GM18909 (cell line): ENCODE data around the gene TXN2.
"Not testable (repeated sequence)": the region's sequence is repeated elsewhere in the genome, so short reads cannot be mapped to it uniquely, and the experiment has no call there.

ENCODE experiments used
- ATAC-seq: cut with Tn5 transposase; IDR thresholded peaks from one replicate; pipeline ENCODE4 v1.9.1; 2021; ENCODE audit warnings: mild to moderate bottlenecking; ENCODE audit not compliant: unreplicated experiment, poor library complexity

Gene TXN2

GRCh38 chr22:36433318-36434231 is 47.9 kb downstream of the TXN2 start:
- ATAC-seq = no peak

DNA sequence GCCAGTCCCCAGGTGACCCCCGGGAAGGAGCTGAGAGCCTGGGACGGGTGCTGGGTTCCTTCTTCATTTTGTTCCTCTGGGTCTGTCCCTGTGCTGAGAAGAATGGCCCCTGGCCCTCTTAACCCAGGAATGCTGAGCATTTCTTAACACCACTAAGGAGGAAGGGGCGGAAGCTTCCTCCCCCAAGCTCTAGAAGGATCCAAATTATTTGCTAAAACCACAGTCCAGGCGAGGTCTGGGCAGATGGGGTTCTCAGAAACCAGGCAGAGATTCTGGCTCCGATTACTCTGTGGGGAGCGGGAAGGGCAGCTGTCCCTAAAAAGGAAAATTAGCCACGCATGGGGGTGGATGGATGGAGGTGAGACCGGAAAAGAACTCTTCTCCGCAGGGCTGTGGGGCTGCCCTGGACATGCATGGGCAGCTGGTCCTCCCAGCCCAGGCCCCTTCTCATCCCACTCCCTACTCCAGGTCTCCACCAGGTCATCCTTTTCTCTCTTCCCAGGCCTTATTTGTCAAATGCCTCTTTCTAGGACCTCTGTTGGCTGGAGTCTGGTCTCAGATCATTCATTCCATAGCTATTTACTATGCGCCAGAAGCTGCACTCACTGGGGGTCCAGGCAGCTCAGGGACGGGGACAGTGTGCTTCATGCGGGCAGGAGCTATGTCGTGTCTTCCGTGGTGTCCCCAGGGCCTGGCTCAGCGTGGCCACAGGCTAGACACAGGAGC is 48.7 kb downstream of the TXN2 start:
- ATAC-seq = no peak

GRCh38 chr22:36431977-36432376 is 49.5 kb downstream of the TXN2 start:
- ATAC-seq = no peak

- ATAC-seq = no peak
Measured at GRCh38 chr22:36430863-36431262, 50.6 kb downstream of the TXN2 start.

GRCh38 chr22:36427952-36428351 is 53.5 kb downstream of the TXN2 start:
- ATAC-seq = not testable (repeated sequence)

DNA sequence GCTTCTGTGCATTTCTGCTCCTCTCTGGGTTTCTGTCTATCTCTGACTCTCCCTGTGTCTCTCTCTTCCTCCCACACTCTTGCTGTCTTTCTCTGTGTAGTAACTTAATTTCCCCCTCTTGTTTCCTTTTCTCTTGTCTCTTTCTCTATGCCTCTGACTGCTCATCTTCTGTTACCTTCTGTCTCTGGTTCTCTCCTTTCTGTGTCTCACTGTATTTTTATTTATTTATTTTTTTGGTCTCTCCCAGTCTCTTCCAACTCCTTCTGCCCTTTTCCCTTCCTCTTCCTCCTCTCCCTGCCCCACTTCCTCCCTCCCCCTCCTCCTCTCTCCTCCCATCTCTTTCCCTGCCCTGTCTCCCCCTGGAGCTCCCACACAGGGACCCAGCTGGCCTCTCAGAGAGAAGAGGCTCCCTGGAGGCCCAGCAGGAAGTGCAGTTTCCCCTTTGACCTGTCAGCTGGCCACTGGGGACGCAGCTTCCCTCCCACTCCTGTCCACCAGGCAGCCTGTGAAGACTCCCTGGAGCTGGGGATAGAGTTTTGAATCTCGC is 55.4 kb downstream of the TXN2 start:
- ATAC-seq = no peak

DNA sequence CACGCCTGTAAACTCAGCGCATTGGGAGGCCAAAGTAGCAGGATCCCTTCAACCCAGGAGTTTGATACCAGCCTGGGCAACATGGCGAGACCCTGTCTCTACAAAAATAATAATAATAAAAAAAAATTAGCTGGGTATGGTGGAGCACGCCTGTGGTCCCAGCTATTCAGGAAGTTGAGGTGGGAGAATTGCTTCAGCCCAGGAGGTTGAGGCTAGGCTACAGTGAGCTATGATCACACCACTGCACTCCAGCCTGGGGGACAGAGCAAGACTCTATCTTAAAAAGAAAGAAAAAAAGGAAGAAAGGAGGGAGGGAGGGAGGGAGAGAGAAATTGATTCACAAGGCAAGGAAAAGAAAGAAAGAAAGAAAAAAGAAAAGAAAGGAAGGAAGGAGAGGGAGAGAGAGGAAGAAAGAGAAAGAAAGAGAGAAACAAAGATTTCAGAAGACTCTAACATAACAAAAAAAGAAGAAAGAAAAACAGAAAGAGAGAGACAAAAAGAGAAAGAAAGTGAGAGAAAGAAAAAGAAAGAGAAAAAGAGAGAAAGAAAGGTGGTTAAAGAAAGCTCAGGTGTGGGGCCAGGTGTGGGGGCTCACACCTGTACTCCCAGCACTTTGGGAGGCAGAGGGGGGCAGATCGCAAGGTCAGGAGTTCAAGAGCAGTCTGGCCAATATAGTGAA is 56.4 kb downstream of the TXN2 start:
- no peak for ATAC-seq

- not testable (repeated sequence) for ATAC-seq
Measured at GRCh38 chr22:36424466-36424865, 57.0 kb downstream of the TXN2 start.

DNA sequence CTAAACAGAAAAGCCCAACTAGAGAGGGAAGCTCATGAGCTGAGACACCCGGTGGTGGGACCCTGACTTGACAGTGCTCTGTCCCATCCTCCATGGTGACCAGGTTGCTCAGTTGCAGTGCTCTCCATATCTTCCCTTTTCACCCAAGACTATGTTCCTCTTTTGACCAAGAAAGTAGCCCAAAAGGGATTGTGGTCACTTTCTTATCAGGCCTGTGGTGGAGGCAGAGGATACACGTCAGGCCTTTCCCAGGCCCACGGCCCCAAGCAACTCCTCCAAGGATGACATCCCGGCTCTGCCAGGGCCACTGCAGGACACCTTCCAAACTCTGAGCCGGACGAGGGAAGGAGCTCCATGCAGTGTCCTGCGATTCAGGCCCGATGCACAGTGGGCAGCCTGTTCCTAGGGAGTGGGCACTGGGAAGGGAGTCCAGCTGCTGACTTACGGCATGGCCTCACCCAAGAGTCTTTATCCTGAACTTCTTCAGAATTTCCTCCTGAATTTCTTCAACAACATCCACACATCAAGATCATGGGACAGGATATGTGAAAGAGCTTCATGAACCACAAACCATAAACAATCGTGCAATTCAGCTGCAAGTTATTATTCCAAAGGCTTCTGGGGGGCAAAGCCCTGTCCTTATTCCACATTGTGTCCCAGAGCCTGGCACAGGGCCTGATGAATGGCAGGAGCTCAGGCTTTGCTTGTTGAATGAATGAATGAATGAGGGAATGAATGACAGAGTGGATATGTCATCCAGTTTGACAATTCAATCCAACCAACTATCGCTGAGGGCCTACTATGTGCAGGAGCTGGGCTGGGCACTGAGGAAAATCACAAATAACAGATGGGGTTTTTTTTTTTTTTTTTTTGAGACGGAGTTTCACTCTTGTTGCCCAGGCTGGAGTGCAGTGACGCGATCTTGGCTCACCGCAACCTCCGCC is 57.7 kb downstream of the TXN2 start:
- no peak for ATAC-seq

- no peak for ATAC-seq
Measured at GRCh38 chr22:36422287-36423014, 59.0 kb downstream of the TXN2 start.

GRCh38 chr22:36419912-36420882 is 61.2 kb downstream of the TXN2 start:
- ATAC-seq = no peak

DNA sequence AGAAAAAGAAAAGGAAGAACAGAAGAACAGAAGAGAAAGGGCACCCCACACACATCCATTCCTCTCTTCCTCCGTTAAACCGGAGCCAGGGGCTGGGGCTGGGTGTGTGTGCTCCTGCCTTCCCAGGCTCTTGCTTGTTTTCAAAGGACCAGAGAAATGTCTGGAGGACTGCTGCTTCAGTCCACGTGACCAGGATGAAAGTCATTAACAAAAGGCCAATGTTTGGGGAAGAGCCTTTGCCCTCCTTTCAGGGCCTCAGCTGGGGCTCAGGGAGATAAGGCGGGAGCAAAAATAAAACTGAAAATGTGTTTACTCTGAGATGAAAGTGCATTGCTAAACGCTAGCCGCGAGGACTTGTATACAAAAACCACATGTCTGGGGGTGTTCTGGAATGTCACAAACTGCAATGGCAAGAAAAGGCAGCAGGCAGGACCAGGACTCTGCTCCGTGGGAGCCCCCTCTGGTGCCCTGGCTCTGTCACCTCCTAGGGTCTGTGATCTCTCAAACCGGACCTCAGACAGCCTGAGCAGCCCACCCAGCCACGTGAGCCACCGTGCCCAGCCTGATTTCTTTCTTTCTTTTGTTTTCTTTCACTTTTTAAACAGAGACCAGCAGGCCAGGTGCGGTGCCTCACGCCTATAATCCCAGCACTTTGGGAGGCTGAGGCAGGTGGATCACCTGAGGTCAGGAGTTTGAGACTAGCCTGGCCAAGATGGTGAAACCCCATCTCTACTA is 62.1 kb downstream of the TXN2 start:
- no peak for ATAC-seq

- no peak for ATAC-seq
Measured at GRCh38 chr22:36417281-36417686, 64.2 kb downstream of the TXN2 start.
